ENCODE results near the gene LRRC61.

The LRRC61 gene

GRCh38 chr7:150345012-150345411 is 21.9 kb downstream of the LRRC61 start:
- H3K27me3 Mint-ChIP-seq (ENCODE audit: low read depth) = peaks cover 63% of the 10 kb centered on the region
- H3K4me1 Mint-ChIP-seq (ENCODE audit: low read depth) = peaks cover 3% of the 10 kb centered on the region
- no peak overlapping the region for H3K4me3 Mint-ChIP-seq
- peaks cover 7% of the 10 kb centered on the region for H3K36me3 Mint-ChIP-seq (ENCODE audit: low read depth)
- H3K9me3 Mint-ChIP-seq = peaks cover 12% of the 10 kb centered on the region
- H3K27ac Mint-ChIP-seq = no peak overlapping the region

GRCh38 chr7:150346922-150347321 is 23.8 kb downstream of the LRRC61 start:
- H3K27me3 Mint-ChIP-seq (ENCODE audit: low read depth) = peaks cover 55% of the 10 kb centered on the region
- peaks cover 6% of the 10 kb centered on the region for H3K36me3 Mint-ChIP-seq (ENCODE audit: low read depth)
- H3K4me1 Mint-ChIP-seq (ENCODE audit: low read depth) = peaks cover 3% of the 10 kb centered on the region
- H3K4me3 Mint-ChIP-seq = no peak overlapping the region
- H3K9me3 Mint-ChIP-seq = peaks cover 12% of the 10 kb centered on the region
- no peak overlapping the region for H3K27ac Mint-ChIP-seq

- H3K4me1 Mint-ChIP-seq (ENCODE audit: low read depth) = peaks cover 7% of the 10 kb centered on the region
- peaks cover 20% of the 10 kb centered on the region for H3K27me3 Mint-ChIP-seq (ENCODE audit: low read depth)
- H3K27ac Mint-ChIP-seq = no peak overlapping the region
- H3K36me3 Mint-ChIP-seq (ENCODE audit: low read depth) = no peaks in the 10 kb centered on the region
- no peaks in the 10 kb centered on the region for H3K9me3 Mint-ChIP-seq
- H3K4me3 Mint-ChIP-seq = no peak overlapping the region
Observed at GRCh38 chr7:150351587-150352194, 28.5 kb downstream of the LRRC61 start.

- Mint-ChIP-seq H3K27me3 (ENCODE audit: low read depth) (peaks cover 3% of the 10 kb centered on the region), H3K4me1 (ENCODE audit: low read depth) (peaks cover 31% of the 10 kb centered on the region), H3K27ac (peak overlapping the region; percentile 50), H3K9me3 (no peaks in the 10 kb centered on the region), H3K36me3 (ENCODE audit: low read depth) (no peaks in the 10 kb centered on the region), H3K4me3 (no peak overlapping the region)
Observed at GRCh38 chr7:150355666-150356059, 32.5 kb downstream of the LRRC61 start.

- no peaks in the 10 kb centered on the region for H3K9me3 Mint-ChIP-seq
- H3K4me1 Mint-ChIP-seq (ENCODE audit: low read depth) = peaks cover 31% of the 10 kb centered on the region
- H3K27ac Mint-ChIP-seq = peak overlapping the region; percentile 60
- no peak overlapping the region for H3K4me3 Mint-ChIP-seq
- H3K36me3 Mint-ChIP-seq (ENCODE audit: low read depth) = no peaks in the 10 kb centered on the region
- peaks cover 3% of the 10 kb centered on the region for H3K27me3 Mint-ChIP-seq (ENCODE audit: low read depth)
Observed at GRCh38 chr7:150356265-150356897, 33.2 kb downstream of the LRRC61 start.

GRCh38 chr7:150357270-150357669 is 34.1 kb downstream of the LRRC61 start:
- Mint-ChIP-seq H3K4me3 (peak overlapping the region; percentile 63), H3K27ac (peak overlapping the region; percentile 86), H3K9me3 (no peaks in the 10 kb centered on the region), H3K27me3 (ENCODE audit: low read depth) (peaks cover 3% of the 10 kb centered on the region), H3K36me3 (ENCODE audit: low read depth) (no peaks in the 10 kb centered on the region), H3K4me1 (ENCODE audit: low read depth) (peaks cover 31% of the 10 kb centered on the region)

GRCh38 chr7:150357771-150358427 is 34.7 kb downstream of the LRRC61 start:
- Mint-ChIP-seq H3K4me3 (no peak overlapping the region), H3K27ac (peak overlapping the region; percentile 86), H3K4me1 (ENCODE audit: low read depth) (peaks cover 31% of the 10 kb centered on the region), H3K9me3 (no peaks in the 10 kb centered on the region), H3K36me3 (ENCODE audit: low read depth) (no peaks in the 10 kb centered on the region), H3K27me3 (ENCODE audit: low read depth) (peaks cover 3% of the 10 kb centered on the region)

- H3K36me3 Mint-ChIP-seq (ENCODE audit: low read depth) = no peaks in the 10 kb centered on the region
- peaks cover 31% of the 10 kb centered on the region for H3K4me1 Mint-ChIP-seq (ENCODE audit: low read depth)
- peak overlapping the region; percentile 37 for H3K27ac Mint-ChIP-seq
- H3K9me3 Mint-ChIP-seq = no peaks in the 10 kb centered on the region
- H3K4me3 Mint-ChIP-seq = no peak overlapping the region
- peaks cover under 1% of the 10 kb centered on the region for H3K27me3 Mint-ChIP-seq (ENCODE audit: low read depth)
Observed at GRCh38 chr7:150358433-150358832, 35.3 kb downstream of the LRRC61 start.

- no peaks in the 10 kb centered on the region for H3K36me3 Mint-ChIP-seq (ENCODE audit: low read depth)
- no peak overlapping the region for H3K27ac Mint-ChIP-seq
- no peaks in the 10 kb centered on the region for H3K27me3 Mint-ChIP-seq (ENCODE audit: low read depth)
- no peak overlapping the region for H3K4me3 Mint-ChIP-seq
- H3K4me1 Mint-ChIP-seq (ENCODE audit: low read depth) = peaks cover 35% of the 10 kb centered on the region
- no peaks in the 10 kb centered on the region for H3K9me3 Mint-ChIP-seq
Observed at GRCh38 chr7:150358988-150359621, 36.0 kb downstream of the LRRC61 start.

GRCh38 chr7:150359622-150360362 is 36.6 kb downstream of the LRRC61 start:
- Mint-ChIP-seq H3K4me3 (peak overlapping the region; percentile 0), H3K9me3 (no peaks in the 10 kb centered on the region), H3K27ac (peak overlapping the region; percentile 37), H3K27me3 (ENCODE audit: low read depth) (no peaks in the 10 kb centered on the region), H3K4me1 (ENCODE audit: low read depth) (peaks cover 38% of the 10 kb centered on the region), H3K36me3 (ENCODE audit: low read depth) (no peaks in the 10 kb centered on the region)

GRCh38 chr7:150360363-150361058 is 37.4 kb downstream of the LRRC61 start:
- no peaks in the 10 kb centered on the region for H3K27me3 Mint-ChIP-seq (ENCODE audit: low read depth)
- H3K4me3 Mint-ChIP-seq = no peak overlapping the region
- H3K36me3 Mint-ChIP-seq (ENCODE audit: low read depth) = no peaks in the 10 kb centered on the region
- peak overlapping the region; percentile 37 for H3K27ac Mint-ChIP-seq
- peaks cover 38% of the 10 kb centered on the region for H3K4me1 Mint-ChIP-seq (ENCODE audit: low read depth)
- no peaks in the 10 kb centered on the region for H3K9me3 Mint-ChIP-seq

GRCh38 chr7:150361402-150361801 is 38.2 kb downstream of the LRRC61 start:
- Mint-ChIP-seq H3K4me1 (ENCODE audit: low read depth) (peaks cover 39% of the 10 kb centered on the region), H3K36me3 (ENCODE audit: low read depth) (no peaks in the 10 kb centered on the region), H3K27ac (no peak overlapping the region), H3K27me3 (ENCODE audit: low read depth) (no peaks in the 10 kb centered on the region), H3K4me3 (no peak overlapping the region), H3K9me3 (no peaks in the 10 kb centered on the region)

GRCh38 chr7:150361807-150362621 is 38.9 kb downstream of the LRRC61 start:
- H3K9me3 Mint-ChIP-seq = no peaks in the 10 kb centered on the region
- no peaks in the 10 kb centered on the region for H3K27me3 Mint-ChIP-seq (ENCODE audit: low read depth)
- H3K4me3 Mint-ChIP-seq = no peak overlapping the region
- H3K27ac Mint-ChIP-seq = peak overlapping the region; percentile 29
- H3K4me1 Mint-ChIP-seq (ENCODE audit: low read depth) = peaks cover 36% of the 10 kb centered on the region
- no peaks in the 10 kb centered on the region for H3K36me3 Mint-ChIP-seq (ENCODE audit: low read depth)
